ENCODE measurements around the gene SMAP2. TPM values are rescaled to one million over a fixed set of nuclear protein-coding genes. Genes with fewer than 3 reads are reported as not detected.

The SMAP2 gene
- total RNA-seq, 1 donor from 2014 or later, result 8.8 TPM

- no peak for DNase-seq
Observed at GRCh38 chr1:40391688-40392145, 18.2 kb downstream of the SMAP2 start.

GRCh38 chr1:40392221-40392620 is 18.7 kb downstream of the SMAP2 start:
- DNase-seq, result no peak

- DNase-seq, result no peak
Observed at GRCh38 chr1:40393173-40393572, 19.6 kb downstream of the SMAP2 start.

GRCh38 chr1:40394491-40395172 is 21.1 kb downstream of the SMAP2 start:
- no peak for DNase-seq

GRCh38 chr1:40395190-40396175 is 22.0 kb downstream of the SMAP2 start:
- DNase-seq, result no peak

- no peak for DNase-seq
Observed at GRCh38 chr1:40396420-40396819, 22.9 kb downstream of the SMAP2 start.

- no peak for DNase-seq
Observed at GRCh38 chr1:40397258-40397657, 23.7 kb downstream of the SMAP2 start.

- no peak for DNase-seq
Observed at GRCh38 chr1:40399984-40400704, 26.6 kb downstream of the SMAP2 start.

- no peak for DNase-seq
Observed at GRCh38 chr1:40401473-40402201, 28.1 kb downstream of the SMAP2 start.

GRCh38 chr1:40404670-40405462 is 31.3 kb downstream of the SMAP2 start:
- peak; percentile 78 for DNase-seq

GRCh38 chr1:40405812-40406211 is 32.3 kb downstream of the SMAP2 start:
- no peak for DNase-seq

GRCh38 chr1:40407453-40407852 is 33.9 kb downstream of the SMAP2 start:
- DNase-seq, result no peak

- DNase-seq, result no peak
Observed at GRCh38 chr1:40409467-40409866, 35.9 kb downstream of the SMAP2 start.

GRCh38 chr1:40411294-40411693 is 37.8 kb downstream of the SMAP2 start:
- no peak for DNase-seq

GRCh38 chr1:40411843-40412242 is 38.3 kb downstream of the SMAP2 start:
- no peak for DNase-seq

GRCh38 chr1:40413527-40414252 is 40.2 kb downstream of the SMAP2 start:
- DNase-seq, result no peak

- DNase-seq, result no peak
Observed at GRCh38 chr1:40414331-40414730, 40.8 kb downstream of the SMAP2 start.

- DNase-seq, result no peak
Observed at GRCh38 chr1:40416709-40417108, 43.2 kb downstream of the SMAP2 start.

- DNase-seq, result peak; percentile 21
Observed at GRCh38 chr1:40421431-40422384, 48.2 kb downstream of the SMAP2 start.
